GM21619 (cell line): ENCODE results near the gene MED20.

Experiments used
- ATAC-seq: cut with Tn5 transposase; IDR thresholded peaks from one replicate; pipeline ENCODE4 v1.9.1; 2021; ENCODE audit not compliant: unreplicated experiment

MED20 gene

DNA sequence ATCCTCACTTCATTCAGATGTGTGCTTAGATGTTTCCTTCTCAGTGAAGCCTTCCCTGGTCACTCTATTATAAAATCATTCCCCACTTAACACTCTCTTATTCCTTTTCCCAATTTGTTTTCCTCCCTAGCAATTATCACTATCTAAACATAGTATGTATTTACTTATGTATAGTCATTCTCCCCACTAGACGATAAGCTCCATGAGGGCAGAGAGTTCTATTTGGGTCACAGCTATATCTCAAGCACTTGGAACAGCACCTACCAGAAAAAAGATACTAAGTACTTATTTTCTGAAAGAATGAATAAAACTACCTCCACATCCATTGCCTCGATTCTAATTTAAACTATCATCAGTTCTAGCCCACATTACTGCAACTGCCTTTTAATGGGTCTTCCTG lies 62.2 kb downstream of the MED20 start:
- ATAC-seq = no peak
